GM18870 (cell line): Measurements from ENCODE around the gene PODNL1.

Experiments
- ATAC-seq: cut with Tn5 transposase; IDR thresholded peaks from one replicate; pipeline ENCODE4 v1.9.1; 2021; ENCODE audit warnings: moderate library complexity; ENCODE audit not compliant: unreplicated experiment

The PODNL1 gene, protein sequence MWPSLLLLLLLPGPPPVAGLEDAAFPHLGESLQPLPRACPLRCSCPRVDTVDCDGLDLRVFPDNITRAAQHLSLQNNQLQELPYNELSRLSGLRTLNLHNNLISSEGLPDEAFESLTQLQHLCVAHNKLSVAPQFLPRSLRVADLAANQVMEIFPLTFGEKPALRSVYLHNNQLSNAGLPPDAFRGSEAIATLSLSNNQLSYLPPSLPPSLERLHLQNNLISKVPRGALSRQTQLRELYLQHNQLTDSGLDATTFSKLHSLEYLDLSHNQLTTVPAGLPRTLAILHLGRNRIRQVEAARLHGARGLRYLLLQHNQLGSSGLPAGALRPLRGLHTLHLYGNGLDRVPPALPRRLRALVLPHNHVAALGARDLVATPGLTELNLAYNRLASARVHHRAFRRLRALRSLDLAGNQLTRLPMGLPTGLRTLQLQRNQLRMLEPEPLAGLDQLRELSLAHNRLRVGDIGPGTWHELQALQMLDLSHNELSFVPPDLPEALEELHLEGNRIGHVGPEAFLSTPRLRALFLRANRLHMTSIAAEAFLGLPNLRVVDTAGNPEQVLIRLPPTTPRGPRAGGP

DNA sequence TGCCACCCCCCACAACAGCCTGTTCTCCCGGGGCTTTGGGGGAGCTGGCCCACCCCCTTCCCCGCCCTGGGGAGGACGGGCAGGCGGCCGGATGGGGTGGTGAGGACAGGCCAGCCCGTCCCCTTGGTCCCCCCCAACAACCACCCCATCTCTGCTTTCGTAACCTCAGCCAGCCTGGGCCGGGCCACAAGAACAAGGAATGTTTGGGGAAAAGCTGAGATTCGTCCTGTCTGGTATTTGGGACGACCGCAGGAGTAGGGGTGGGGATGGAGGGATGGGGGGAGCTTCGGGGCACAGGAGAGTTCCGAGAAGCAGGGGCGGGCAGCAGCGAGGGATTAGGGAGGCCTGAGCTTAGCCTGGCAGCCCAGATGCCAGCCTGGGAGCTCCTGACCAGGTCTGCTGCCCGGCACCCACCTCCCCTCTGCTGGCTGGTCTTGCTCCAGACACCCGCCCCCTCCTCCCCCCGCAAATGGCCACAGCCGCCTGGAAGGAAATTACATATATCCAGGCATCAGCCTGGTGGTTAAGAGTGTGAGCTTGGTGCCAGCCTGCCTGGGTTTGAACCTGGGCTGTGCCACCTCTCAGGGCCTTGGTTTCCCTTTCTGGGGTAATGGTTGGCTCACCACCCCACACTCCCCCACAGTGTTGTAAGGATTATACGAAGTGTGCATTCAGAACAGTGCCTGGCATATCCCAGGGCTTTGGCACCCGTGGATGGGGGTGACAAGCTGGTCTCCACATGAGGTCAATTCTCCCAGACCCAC, at the start of gene PODNL1:
PODNL1 (minus strand) TSS at position 117 of the 764 bp plus-strand sequence. CDS start 236 bp downstream, outside the sequence.
- no peak for ATAC-seq

DNA sequence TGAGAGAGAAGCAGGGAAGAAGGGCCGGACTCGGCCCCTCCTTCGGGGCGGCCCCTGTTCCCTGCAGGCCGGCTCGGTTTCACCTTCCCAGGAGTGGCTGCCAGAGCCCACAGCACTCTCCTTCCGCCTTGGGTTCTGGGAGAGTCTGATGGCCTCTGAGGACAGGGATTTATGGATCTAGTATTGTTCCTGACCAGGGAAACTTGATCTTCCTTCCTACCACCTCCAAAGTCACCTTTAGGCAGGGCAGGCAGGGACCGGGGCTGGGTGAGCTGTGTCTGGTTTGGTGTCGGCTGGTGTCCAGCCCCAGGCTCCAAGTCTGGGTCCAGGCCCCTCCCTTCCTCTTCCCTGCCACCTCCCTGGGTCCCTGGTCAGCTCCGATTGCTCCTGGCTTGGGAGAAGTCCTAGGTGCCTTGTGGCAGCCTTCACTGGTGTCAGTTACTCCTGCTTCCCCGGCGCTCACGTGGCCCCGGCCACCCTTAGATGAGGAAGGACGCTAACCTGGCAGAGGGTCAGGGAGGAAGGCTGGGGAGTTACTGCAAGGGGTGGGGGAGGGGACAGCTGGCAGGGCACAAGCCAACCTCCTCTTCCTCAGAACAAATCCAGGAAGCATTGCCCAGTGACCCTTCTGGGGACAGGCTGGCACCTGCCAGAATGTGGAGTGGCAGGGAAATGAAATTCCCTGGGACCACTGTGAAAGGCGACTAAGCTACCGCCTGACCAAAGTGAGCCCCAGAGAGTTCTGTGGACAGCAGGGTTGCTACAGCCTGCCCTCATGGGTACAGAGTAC, 49.1 kb upstream of the PODNL1 start:
- no peak for ATAC-seq

DNA sequence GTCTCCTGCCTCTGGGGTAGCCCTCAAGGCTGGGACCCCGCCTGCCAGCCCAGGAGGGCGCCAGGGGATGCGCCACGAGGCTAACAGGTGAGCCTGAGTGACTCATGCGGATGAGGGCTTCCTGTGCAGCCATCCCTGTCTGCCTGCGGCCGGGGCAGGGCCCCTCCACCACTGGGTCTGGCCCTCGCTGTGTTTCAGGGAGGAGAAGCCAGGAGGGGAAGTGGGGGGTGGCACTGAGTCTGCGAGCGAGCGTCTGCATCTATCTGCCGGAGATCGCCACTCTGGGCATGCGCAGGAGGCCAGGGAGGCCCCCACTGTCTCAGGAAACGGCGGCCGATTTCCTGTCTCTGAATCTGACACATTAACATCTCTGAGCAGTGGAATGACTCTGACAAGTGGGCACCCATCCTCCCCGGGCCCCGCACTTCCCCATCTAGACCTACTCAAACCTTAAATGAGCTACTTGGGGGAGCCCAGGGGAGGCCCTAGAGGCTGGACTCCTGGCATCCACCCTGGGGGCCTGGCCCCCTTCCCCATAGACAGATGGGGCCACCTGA, 48.2 kb upstream of the PODNL1 start:
- ATAC-seq = peak; percentile 66

DNA sequence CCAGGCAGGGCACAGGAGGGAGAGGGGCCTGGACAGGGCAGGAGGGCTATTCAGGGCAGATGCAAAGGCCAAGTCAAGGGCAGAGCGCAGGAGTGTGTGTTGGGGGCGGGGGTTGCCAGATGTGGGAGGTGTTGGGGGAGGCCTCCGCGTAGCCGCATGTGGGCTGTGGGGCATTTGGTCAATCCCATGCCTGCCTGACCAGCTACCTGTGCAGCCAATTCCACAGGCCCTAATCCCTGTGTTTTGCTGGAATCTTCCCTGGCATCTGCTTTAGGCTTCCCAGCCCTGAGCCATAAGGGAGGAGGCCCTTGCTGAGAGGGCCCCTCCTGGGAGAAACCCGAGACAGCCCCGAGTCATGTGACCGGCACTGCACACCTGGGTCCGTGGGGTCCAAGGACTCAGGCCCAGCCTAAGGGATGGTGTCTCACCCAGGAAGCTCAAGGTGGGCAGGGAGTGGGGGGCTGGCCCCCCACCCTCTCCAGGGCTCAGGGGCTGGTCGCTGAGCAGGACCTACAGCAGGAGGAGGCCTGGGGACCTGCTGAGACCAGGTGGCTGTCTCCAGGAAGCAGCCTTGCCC, 47.6 kb upstream of the PODNL1 start:
- ATAC-seq = peak; percentile 8

DNA sequence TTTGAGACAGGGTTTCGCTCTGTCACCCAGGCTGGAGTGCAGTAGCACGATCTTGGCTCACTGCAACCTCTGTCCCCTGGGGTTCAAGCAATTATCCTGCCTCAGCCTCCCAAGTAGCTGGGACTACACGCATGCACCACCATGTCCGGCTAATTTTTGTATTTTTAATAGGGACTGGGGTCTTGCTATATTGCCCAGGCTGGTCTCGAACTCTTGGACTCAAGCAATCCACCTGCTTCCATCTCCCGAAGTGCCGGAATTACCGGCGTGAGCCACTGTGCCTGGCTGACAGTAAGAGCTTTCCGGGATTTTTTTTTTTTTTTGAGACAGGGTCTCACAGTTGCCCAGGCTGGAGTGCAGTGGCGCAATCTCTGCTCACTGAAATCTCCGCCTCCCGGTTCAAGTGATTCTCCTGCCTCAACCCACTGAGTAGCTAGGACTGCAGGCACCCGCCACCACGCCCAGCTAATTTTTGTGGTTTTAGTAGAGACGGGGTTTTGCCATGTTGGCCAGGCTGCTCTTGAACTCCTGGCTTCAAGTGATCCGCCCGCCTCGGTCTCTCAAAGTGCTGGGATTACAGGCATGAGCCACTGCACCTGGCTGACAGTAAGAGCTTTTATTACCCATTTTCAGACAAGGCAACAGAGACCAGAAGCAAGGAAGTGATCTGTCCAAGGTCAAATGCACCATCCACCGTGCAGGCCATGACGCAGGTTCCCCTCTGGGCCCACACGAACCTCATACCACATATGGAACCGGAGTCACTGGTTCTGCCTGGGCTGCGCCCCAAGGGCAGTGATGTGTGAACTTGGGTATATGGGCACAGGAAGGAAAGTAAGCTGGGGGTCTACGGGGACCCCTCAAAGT, 46.9 kb upstream of the PODNL1 start:
- ATAC-seq = no peak

DNA sequence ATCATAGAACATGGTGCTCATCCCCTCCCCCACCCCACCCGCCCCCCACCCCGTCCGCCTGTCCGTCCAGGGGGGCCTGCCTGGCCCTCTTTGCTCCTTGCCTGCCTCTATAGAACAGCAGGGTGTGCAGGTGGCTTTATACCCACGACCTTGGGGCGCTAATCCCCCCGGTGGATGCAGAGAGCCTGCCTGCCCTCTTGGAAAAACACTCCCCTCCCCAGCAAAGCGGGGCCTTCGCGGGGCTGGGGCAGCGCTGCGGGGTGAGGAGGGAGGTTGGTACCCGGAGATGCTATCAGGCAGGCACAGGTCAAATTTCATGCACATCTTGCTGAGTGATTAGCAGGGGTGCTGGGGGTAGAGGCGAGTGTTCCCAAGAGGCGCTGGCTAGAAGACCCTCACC, 46.0 kb upstream of the PODNL1 start:
- ATAC-seq = no peak

DNA sequence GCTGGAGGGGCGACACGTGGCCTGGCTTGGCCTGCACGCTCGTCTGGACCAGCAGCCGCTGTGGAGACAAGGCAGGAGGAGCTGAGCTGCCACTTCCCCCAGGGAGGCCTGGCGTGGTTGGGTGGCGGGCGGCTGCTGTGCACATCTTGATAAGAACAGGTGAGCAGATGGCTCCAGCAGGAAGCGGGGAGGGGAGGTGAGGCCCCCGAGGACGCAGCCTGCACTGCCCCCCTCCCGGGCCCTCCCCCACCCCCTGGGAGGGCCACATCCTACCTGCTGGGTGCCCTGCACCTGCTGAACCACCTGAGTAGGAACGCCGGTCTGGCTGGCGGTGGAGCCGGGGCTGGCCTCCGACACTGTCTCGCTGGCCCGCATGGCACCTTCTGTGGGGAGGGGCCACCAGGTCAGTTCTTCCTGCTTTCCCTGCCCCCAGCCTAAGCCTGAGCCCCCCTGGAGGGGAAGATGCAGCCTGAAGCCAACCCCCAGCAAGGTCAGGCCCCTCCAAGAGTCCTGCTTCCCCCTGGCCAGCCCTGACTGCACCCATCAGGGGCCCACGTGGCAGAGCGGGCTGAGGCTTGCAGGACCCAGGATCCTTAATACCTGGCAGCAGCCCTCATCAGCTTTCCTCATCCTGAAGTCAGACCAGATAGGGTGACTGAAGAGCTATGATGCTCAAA, 45.1 kb upstream of the PODNL1 start:
- no peak for ATAC-seq

DNA sequence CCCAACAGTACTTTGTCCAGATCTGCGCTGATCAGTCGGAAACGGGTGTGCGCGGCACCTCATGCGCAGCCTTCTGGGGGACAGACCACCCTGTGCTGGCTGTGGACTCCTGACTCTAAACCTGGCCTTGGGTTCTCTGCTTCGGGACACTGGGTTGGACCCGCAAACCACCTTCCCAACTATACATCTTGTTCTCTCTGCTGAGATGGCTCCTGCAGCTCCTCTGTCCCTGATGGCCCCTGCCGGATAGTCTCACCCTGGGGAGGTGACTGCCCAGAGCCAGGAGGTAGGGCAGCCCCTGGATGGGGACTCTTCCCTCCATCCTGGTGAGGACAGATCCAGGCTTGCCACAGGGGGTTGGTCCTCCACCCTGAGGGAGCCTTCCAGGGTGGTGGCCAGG, 44.6 kb upstream of the PODNL1 start:
- no peak for ATAC-seq

DNA sequence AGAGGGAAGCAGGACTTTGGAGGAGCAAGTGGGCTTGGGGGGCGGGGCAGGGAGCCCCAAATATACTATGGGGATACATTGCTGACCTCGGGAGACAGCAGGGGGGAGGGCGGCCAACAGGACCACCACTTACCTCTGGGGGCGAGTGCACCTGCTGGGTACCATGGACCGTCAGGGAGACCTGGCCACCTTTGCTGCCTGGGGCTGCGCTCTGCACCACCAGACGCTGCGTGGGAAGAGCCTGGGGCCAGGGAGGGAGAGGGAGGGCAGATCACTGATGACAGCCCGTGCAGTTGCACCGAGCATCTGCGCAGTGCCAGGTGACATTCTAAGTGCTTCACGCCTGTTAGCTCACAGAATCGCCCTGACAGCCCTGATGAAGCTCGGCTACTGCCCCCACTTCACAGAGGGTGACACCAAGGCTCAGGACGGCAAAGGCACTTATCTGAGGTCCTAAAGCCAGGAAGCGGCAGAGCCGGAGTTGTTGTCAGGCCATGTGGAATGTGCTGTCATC, 43.8 kb upstream of the PODNL1 start:
- ATAC-seq = no peak

DNA sequence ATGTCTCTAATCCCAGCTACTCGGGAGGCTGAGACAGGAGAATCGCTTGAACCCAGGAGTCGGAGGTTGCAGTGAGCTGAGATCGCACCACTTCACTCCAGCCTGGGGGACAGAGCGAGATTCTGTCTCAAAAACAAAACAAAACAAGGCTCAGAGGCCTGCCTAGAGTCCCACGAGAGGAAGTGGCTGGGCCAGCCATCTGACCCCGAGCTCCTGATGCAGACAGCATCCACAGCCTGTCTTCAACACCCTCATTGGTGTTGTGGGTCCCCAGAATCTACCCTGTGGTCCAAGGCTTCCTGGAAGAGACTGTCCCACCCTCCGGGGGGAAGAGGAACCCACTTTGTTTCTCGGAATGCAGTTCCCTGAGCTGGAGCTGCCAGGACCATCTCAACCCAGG, 43.2 kb upstream of the PODNL1 start:
- ATAC-seq = no peak

DNA sequence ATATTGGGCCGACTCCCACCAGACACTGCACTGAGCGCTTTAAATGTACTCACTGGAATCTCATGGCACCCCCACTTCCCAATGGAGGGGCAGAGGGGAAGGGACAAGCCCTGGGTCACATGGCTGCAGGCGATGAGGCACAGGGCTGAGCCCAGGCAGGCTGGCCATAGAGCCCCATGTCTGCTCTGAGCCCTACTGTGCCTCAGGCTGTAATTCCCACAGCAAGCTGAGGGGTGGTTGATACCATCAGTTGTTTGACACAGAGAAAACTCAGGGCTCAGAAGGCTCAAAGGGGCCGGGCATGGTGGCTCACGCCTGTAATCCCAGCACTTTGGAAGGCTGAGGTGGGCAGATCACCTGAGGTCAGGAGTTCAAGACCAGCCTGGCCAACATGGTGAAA, 42.8 kb upstream of the PODNL1 start:
- ATAC-seq = no peak

DNA sequence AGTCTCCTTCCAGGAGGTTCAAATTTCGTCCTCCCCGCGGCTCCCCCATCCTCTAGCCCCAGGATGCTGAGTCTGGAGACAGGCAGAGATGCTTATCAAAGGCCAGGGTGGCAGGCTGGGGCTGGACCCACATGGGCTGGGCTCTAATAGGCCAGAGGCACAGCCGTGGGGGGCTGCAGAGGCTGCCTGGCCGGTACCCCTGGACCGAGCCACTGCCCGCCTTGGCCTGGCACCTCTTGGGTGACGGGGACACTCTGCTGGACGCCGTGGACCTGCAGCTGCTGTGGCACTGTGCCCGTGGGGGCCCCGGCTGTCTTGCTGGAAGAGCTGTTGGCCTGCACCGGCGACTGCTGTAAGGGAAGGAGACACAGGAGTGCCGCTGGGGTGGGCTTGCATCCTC, 42.1 kb upstream of the PODNL1 start:
- ATAC-seq = no peak

DNA sequence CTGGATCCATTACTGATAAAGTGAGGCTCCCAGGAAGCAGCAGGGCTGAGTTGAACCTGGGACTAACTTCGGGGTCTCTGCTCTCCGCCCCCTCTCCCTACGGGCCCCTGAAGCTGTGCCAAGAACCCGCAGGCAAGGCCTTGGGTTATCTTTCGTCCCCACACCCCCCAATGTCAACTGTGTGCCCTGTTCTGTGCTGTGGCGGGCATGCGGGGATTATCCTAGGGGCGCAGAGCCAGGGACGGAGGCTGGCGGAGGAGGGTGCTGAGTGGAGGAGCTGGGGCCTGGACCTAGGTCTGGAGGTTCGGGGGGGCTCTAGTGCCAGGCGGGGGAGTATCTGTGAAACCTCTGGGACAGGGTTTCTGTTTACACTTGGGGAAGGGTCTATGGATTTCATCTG, 41.5 kb upstream of the PODNL1 start:
- ATAC-seq = no peak

DNA sequence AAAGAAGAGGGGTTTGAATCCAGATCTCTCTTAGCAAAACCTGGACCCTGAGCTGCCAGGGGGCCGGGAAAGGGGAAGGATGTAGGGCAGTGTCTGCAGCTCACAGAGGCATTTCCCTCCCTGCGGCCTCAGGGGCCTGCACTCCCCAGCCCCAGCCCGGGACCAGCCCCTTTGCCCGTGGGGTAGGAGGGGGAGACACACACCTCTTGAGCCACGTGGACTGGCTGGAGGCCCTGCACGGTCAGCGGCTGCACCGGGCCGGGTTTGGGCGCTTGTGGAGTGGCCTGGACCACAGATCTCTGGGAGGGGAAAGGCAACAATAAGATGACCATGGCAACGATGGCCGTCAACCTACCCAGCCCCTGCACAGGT, 41.0 kb upstream of the PODNL1 start:
- no peak for ATAC-seq

DNA sequence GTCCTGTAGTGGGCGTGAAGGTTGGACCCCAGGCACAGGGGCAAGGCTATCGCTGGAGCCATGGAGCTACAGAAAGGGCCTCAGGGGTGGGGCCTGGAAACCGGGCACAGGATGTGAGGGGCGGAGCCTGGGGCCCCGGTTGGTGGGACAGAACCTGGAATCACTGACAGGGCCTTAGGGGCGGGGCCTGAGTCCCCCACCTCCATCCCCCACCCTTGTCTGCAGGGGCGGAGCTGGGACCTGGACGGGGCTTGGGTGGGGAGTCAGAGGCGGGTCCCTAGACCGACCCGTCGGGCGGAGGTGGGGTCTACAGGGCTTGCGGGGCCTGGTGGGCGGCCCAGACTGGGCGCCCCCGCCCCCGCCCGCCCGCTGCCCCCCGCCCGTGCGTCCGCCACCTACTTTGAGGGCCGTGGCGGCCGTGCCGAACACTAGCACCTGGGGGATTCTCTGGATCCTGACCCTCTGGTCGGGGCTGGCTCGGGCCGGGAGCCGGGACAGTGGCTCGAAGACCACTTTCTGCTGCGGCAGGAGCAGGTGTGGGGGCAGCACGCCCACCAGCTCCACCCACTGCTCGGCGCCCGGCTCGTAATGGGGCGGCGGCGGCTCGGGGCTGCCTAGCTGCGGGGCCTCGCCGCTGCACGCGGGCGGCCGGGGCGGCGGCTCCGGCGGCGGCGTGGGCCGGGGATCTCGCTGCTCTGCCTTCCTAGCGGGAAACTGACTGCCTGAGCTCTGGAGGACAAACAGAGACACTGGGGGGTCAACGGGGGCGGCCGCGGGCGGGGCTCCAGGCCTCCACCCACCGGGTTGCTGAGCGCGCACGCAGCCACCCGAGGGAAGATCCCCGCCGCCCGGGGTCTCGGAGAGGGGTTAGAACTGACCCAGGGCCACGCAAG, 40.4 kb upstream of the PODNL1 start:
- no peak for ATAC-seq

DNA sequence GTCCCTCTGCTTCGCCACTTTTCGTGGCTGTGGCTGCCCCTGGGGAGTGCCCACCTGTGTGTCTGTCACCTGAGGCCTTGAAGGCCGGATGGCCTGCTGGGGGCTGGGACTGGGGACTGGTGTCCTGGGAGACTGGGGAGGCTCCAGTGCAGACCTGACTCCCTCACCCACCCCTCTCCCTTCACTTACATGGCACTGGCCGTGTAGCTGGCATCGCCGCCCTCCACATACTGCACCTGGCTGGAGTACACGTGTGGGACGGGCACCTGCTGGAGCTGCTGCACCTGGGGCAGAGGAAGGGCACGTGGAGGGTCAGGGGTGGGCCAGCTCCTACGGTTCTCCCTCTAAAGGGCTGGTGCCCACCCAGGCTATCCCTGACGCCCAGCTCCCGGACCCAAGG, 39.6 kb upstream of the PODNL1 start:
- ATAC-seq = no peak

DNA sequence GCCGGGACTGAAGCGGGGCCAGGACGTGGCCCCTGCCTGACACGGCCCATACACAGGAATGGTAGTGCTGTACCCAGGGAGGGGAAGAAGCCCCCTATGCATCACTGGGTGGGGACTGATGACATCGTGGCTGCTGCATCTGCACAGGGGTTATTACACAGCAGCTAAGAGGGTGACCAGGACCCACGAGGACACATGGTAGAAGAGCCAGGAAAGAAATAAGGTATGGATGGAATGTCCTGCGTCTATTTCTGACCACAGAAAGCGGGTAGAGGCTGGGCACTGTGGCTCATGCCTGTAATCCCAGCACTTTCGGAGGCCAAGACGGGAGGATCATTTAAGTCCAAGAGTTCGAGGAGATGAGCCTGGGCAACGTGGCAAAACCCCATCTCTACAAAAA, 38.2 kb upstream of the PODNL1 start:
- no peak for ATAC-seq

DNA sequence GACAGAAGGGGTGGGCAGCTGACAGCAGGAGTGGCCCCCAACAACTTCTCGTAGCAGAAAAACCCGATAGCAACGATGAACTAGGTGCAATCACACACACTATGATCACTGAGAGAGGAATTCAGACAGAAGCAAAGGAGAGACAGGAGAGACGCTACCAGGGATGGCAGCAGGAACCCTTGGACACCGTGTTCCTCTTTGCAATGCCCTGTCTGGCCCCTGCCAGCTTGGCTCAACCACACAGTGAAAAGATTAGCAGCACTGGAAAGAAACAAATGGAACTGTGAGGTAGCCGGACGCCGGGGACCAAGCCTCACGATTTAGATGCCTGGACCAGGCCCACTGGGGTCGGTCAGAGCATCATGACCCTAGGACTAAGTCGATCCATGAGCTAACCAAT, 37.7 kb upstream of the PODNL1 start:
- no peak for ATAC-seq
